OCI-LY1 (cell line): ENCODE data around the gene RAI14.

Experiments
- H2AFZ ChIP-seq: fragments of 200-600 bp; sonication (generic), shearing (Covaris generic); 2 replicates; pipeline ENCODE4 v1.6.0; 2014; ENCODE audit warnings: antibody characterized with exemption, mild to moderate bottlenecking, low read length
- H3F3A ChIP-seq: fragments of 200-600 bp; sonication (generic), shearing (Covaris generic); 2 replicates; pipeline ENCODE4 v1.6.0; 2014; ENCODE audit warnings: mild to moderate bottlenecking, antibody characterized with exemption, low read length, moderate library complexity; ENCODE audit not compliant: insufficient read depth
- H3K27ac ChIP-seq: fragments of 200-600 bp; sonication (generic); 2 replicates; pipeline ENCODE4 v1.5.1; 2014; ENCODE audit warnings: low read length, mixed run types, mild to moderate bottlenecking, low read depth; ENCODE audit not compliant: poor library complexity, severe bottlenecking
- H3K27me3 ChIP-seq: fragments of 200-600 bp; sonication (generic); 2 replicates; pipeline ENCODE4 v1.6.0; 2014; ENCODE audit warnings: antibody characterized with exemption, mild to moderate bottlenecking, low read length, moderate library complexity; ENCODE audit not compliant: insufficient read depth
- H3K36me3 ChIP-seq: fragments of 200-600 bp; sonication (generic); 2 replicates; pipeline ENCODE4 v1.6.1; 2014; ENCODE audit warnings: mild to moderate bottlenecking, antibody characterized with exemption, low read length, moderate library complexity, mixed read lengths; ENCODE audit not compliant: insufficient read depth
- H3K4me1 ChIP-seq: fragments of 200-600 bp; sonication (generic); 2 replicates; pipeline ENCODE4 v1.5.1; 2014; ENCODE audit warnings: mild to moderate bottlenecking, low read length, moderate library complexity; ENCODE audit not compliant: insufficient read depth, severe bottlenecking
- H3K4me2 ChIP-seq: fragments of 200-600 bp; sonication (generic), shearing (Covaris generic); 2 replicates; pipeline ENCODE4 v1.6.1; 2014; ENCODE audit warnings: low read length
- H3K4me3 ChIP-seq: fragments of 200-600 bp; sonication (generic); 2 replicates; pipeline ENCODE4 v1.5.1; 2014; ENCODE audit warnings: low read length, low read depth, mild to moderate bottlenecking, mixed read lengths; ENCODE audit not compliant: poor library complexity, severe bottlenecking
- H3K79me2 ChIP-seq: fragments of 200-600 bp; shearing (Covaris generic); 2 replicates; pipeline ENCODE4 v1.6.1; 2016; ENCODE audit warnings: mixed run types, low read length, mixed read lengths; ENCODE audit not compliant: insufficient read depth
- H3K9ac ChIP-seq: fragments of 200-600 bp; sonication (generic), shearing (Covaris generic); 2 replicates; pipeline ENCODE4 v1.6.1; 2014; ENCODE audit warnings: mild to moderate bottlenecking, low read length, mixed read lengths
- H3K9me2 ChIP-seq: fragments of 200-600 bp; sonication (generic), shearing (Covaris generic); 2 replicates; pipeline ENCODE4 v1.6.1; 2014; ENCODE audit warnings: low read depth, mild to moderate bottlenecking, low read length, mixed read lengths
- H3K9me3 ChIP-seq: fragments of 200-600 bp; shearing (Covaris generic); 2 replicates; pipeline ENCODE4 v1.6.1; 2014; ENCODE audit warnings: low read length, mixed read lengths
- H4K20me1 ChIP-seq: fragments of 200-600 bp; sonication (generic), shearing (Covaris generic); 2 replicates; pipeline ENCODE4 v1.6.0; 2016; ENCODE audit warnings: mild to moderate bottlenecking, low read length; ENCODE audit not compliant: insufficient read depth
- CTCF ChIP-seq: fragments of 200-600 bp; sonication (generic), shearing (Covaris generic); IDR thresholded peaks from 2 replicates; pipeline ENCODE4 v1.5.1; 2017; ENCODE audit warnings: mild to moderate bottlenecking, antibody characterized with exemption, low read length, moderate library complexity, mixed read lengths
- EZH2 ChIP-seq: fragments of 200-600 bp; sonication (generic), shearing (Covaris generic); IDR thresholded peaks from 2 replicates; pipeline ENCODE4 v1.8.0; 2017; ENCODE audit warnings: borderline replicate concordance, mixed run types, mild to moderate bottlenecking, antibody characterized with exemption, low read length, moderate library complexity, mixed read lengths

RAI14 gene

GRCh38 chr5:34666392-34667080, 10.4 kb downstream of the RAI14 start:
- Histone ChIP-seq H3K27ac (no peak overlapping the region), H4K20me1 (no peaks in the 10 kb centered on the region), H3K9me3 (no peaks in the 10 kb centered on the region), H3K4me3 (no peak overlapping the region), H3K4me1 (no peaks in the 10 kb centered on the region), H2AFZ (no peak overlapping the region), H3K4me2 (no peak overlapping the region), H3K79me2 (no peaks in the 10 kb centered on the region), H3K36me3 (no peaks in the 10 kb centered on the region), H3K9me2 (no peaks in the 10 kb centered on the region), H3K27me3 (peaks cover 3% of the 10 kb centered on the region; the same call in 1 of the 2 replicates), H3K9ac (no peak overlapping the region), H3F3A (no peaks in the 10 kb centered on the region)
- TF ChIP-seq CTCF (no peak), EZH2 (no peak)

- Histone ChIP-seq H3K79me2 (no peaks in the 10 kb centered on the region), H3K36me3 (no peaks in the 10 kb centered on the region), H3K4me1 (no peaks in the 10 kb centered on the region), H3K9me2 (no peaks in the 10 kb centered on the region), H3F3A (no peaks in the 10 kb centered on the region), H2AFZ (no peak overlapping the region), H3K9me3 (no peaks in the 10 kb centered on the region), H3K4me2 (no peak overlapping the region), H3K4me3 (no peak overlapping the region), H3K27me3 (peaks cover 3% of the 10 kb centered on the region; the same call in 1 of the 2 replicates), H3K27ac (no peak overlapping the region), H4K20me1 (no peaks in the 10 kb centered on the region), H3K9ac (no peak overlapping the region)
- no peak for TF ChIP-seq EZH2
- no peak for TF ChIP-seq CTCF
These were observed 11.6 kb downstream of the RAI14 start for GRCh38 chr5:34667705-34668104.

- peaks cover 3% of the 10 kb centered on the region; the same call in 1 of the 2 replicates for H3K27me3 ChIP-seq
- H3K4me3 ChIP-seq: no peak overlapping the region
- no peaks in the 10 kb centered on the region for H4K20me1 ChIP-seq
- H3K36me3 ChIP-seq: no peaks in the 10 kb centered on the region
- H2AFZ ChIP-seq: no peak overlapping the region
- H3K27ac ChIP-seq: no peak overlapping the region
- H3F3A ChIP-seq: no peaks in the 10 kb centered on the region
- H3K4me1 ChIP-seq: no peaks in the 10 kb centered on the region
- no peak overlapping the region for H3K4me2 ChIP-seq
- no peak for TF ChIP-seq EZH2
- no peaks in the 10 kb centered on the region for H3K9me3 ChIP-seq
- H3K9ac ChIP-seq: no peak overlapping the region
- no peaks in the 10 kb centered on the region for H3K9me2 ChIP-seq
- H3K79me2 ChIP-seq: no peaks in the 10 kb centered on the region
These were observed 13.9 kb downstream of the RAI14 start for GRCh38 chr5:34669931-34670516.
